ENCODE results near the gene MYLK4. TPM values are rescaled to one million over a fixed set of nuclear protein-coding genes. Genes with fewer than 3 reads are reported as not detected.

Gene MYLK4
- total and polyA plus RNA-seq, 8 donors = 0.12 to 1.3 (median 0.43) TPM; not detected in 3

GRCh38 chr6:2693231-2693630, 57.5 kb downstream of the MYLK4 start:
- Histone ChIP-seq H3K4me1 (no peaks in the 10 kb centered on the region), H3K4me3 (no peak overlapping the region), H3K27me3 (no peaks in the 10 kb centered on the region), H3K9me3 (no peaks in the 10 kb centered on the region), H3K36me3 (no peaks in the 10 kb centered on the region), H3K27ac (no peak overlapping the region)
- DNase-seq = no peak
- 47 to 62% (median 54%) methylated on average over 1 of the region's 1 CpG for WGBS, 5 donors
- intact Hi-C loops (cut with DNase I; ENCODE audit: low total_unique reads) = no loop called here
- TF ChIP-seq EP300 (IDR thresholded peaks at IDR 0.05) (no peak), POLR2A (IDR thresholded peaks at IDR 0.05) (no peak), CTCF (IDR thresholded peaks at IDR 0.05) (no peak), POLR2AphosphoS5 (IDR thresholded peaks at IDR 0.05) (no peak)

- intact Hi-C loops (cut with DNase I; ENCODE audit: low total_unique reads) = no loop called here
- no peak overlapping the region for H3K4me3 ChIP-seq
- H3K9me3 ChIP-seq = no peaks in the 10 kb centered on the region
- H3K27me3 ChIP-seq = no peaks in the 10 kb centered on the region
- no peaks in the 10 kb centered on the region for H3K36me3 ChIP-seq
- no peaks in the 10 kb centered on the region for H3K4me1 ChIP-seq
- no peak for DNase-seq
- WGBS, 5 donors = 82 to 92% (median 91%) methylated on average over 8 of the region's 8 CpGs
- no peak overlapping the region for H3K27ac ChIP-seq
- TF ChIP-seq POLR2A (IDR thresholded peaks at IDR 0.05) (no peak), EP300 (IDR thresholded peaks at IDR 0.05) (no peak), POLR2AphosphoS5 (IDR thresholded peaks at IDR 0.05) (no peak), CTCF (IDR thresholded peaks at IDR 0.05) (no peak)
These were observed 62.2 kb downstream of the MYLK4 start for GRCh38 chr6:2688401-2689064.

- H3K9me3 ChIP-seq = no peaks in the 10 kb centered on the region
- WGBS, 5 donors = 77 to 93% (median 92%) methylated on average over 7 of the region's 7 CpGs
- H3K4me3 ChIP-seq = no peak overlapping the region
- DNase-seq = no peak
- H3K27me3 ChIP-seq = no peaks in the 10 kb centered on the region
- TF ChIP-seq POLR2A (IDR thresholded peaks at IDR 0.05) = no peak
- TF ChIP-seq CTCF (IDR thresholded peaks at IDR 0.05) = no peak
- no peak for TF ChIP-seq POLR2AphosphoS5 (IDR thresholded peaks at IDR 0.05)
- TF ChIP-seq EP300 (IDR thresholded peaks at IDR 0.05) = no peak
- no peaks in the 10 kb centered on the region for H3K4me1 ChIP-seq
- no peak overlapping the region for H3K27ac ChIP-seq
- H3K36me3 ChIP-seq = no peaks in the 10 kb centered on the region
- intact Hi-C loops (cut with DNase I; ENCODE audit: low total_unique reads) = no loop called here
These were observed 63.3 kb downstream of the MYLK4 start for GRCh38 chr6:2687456-2687855.

- no peak overlapping the region for H3K27ac ChIP-seq
- 84 to 92% (median 89%) methylated on average over 9 to 11 of the region's 11 CpGs for WGBS, 5 donors
These were observed 64.2 kb downstream of the MYLK4 start for GRCh38 chr6:2686515-2686914.

More at GRCh38 chr6:2686515-2686914, 64.2 kb downstream of the MYLK4 start:
- Histone ChIP-seq H3K9me3 (no peaks in the 10 kb centered on the region), H3K4me3 (no peak overlapping the region), H3K36me3 (no peaks in the 10 kb centered on the region), H3K4me1 (no peaks in the 10 kb centered on the region), H3K27me3 (no peaks in the 10 kb centered on the region)
- TF ChIP-seq EP300 (IDR thresholded peaks at IDR 0.05) (no peak), CTCF (IDR thresholded peaks at IDR 0.05) (no peak), POLR2AphosphoS5 (IDR thresholded peaks at IDR 0.05) (no peak), POLR2A (IDR thresholded peaks at IDR 0.05) (no peak)
- intact Hi-C loops (cut with DNase I; ENCODE audit: low total_unique reads) = no loop called here
- no peak for DNase-seq
